Upper lobe of right lung (tissue), 1 donor: Measurements from ENCODE around the gene HOXD10. TPM values are rescaled to one million over a fixed set of nuclear protein-coding genes. Genes with fewer than 3 reads are reported as not detected.

Source experiments
- ATAC-seq: fragments of 200-7000 bp; cut with Tn5 transposase; one replicate; pipeline ENCODE4 v1.9.1; 2020; ENCODE audit warnings: mild to moderate bottlenecking, moderate library complexity
- DNase-seq: peaks from one replicate; pipeline ENCODE4 v3.0.0-alpha.2; 2020
- H3K27ac ChIP-seq: fragments of 200-600 bp; one replicate; pipeline ENCODE4 v1.8.0; 2022
- H3K27me3 ChIP-seq: fragments of 200-600 bp; one replicate; pipeline ENCODE4 v1.8.0; 2022; ENCODE audit warnings: mild to moderate bottlenecking
- H3K36me3 ChIP-seq: fragments of 200-600 bp; one replicate; pipeline ENCODE4 v1.8.0; 2022
- H3K4me1 ChIP-seq: fragments of 200-600 bp; one replicate; pipeline ENCODE4 v1.8.0; 2022
- H3K4me3 ChIP-seq: fragments of 200-600 bp; one replicate; pipeline ENCODE4 v1.8.0; 2022; ENCODE audit warnings: mild to moderate bottlenecking
- H3K9me3 ChIP-seq: fragments of 200-600 bp; one replicate; pipeline ENCODE4 v1.8.0; 2022
- CTCF ChIP-seq: fragments of 200-600 bp; IDR thresholded peaks from one replicate; pipeline ENCODE4 v1.8.0; 2022; ENCODE audit warnings: antibody characterized with exemption
- intact Hi-C: fragments of 100-400 bp; cut with DNase I; formaldehyde crosslinking; loops from one replicate; pipeline ENCODE4 v1.11.0; 2022
- total RNA-seq: library from RNA; stranded (reverse); fragmentation: NEBNext Ultra II Directional; extraction: Animal tissue kit (Norgen Biotek cat#: 25700); gene quantifications from one replicate; pipeline ENCODE4 v1.2.1, GENCODE V29; 2021
- donor health status: DM: no; HTN: yes; CAD: no; lungs with severe emphysema.

Gene HOXD10
- total RNA-seq, 1 donor from 2014 or later, result 0.55 TPM

GRCh38 chr2:176106581-176107539 lies 9.7 kb upstream of the HOXD10 start, which contains the start of gene HOXD11:
HOXD11 (plus strand) TSS chr2:176107280; CDS start chr2:176107356, 76 bp downstream.
- ATAC-seq, result peak; percentile 27
- H3K36me3 ChIP-seq, result no peaks in the 10 kb centered on the region
- no peak for TF ChIP-seq CTCF
- H3K27me3 ChIP-seq, result peaks cover 98% of the 10 kb centered on the region
- no peaks in the 10 kb centered on the region for H3K4me1 ChIP-seq
- no peaks in the 10 kb centered on the region for H3K9me3 ChIP-seq
- no peak within 1 kb of the TSS for H3K27ac ChIP-seq
- H3K4me3 ChIP-seq, result no peak within 1 kb of the TSS
- intact Hi-C loops, result no loop called here
- no peak for DNase-seq

DNA sequence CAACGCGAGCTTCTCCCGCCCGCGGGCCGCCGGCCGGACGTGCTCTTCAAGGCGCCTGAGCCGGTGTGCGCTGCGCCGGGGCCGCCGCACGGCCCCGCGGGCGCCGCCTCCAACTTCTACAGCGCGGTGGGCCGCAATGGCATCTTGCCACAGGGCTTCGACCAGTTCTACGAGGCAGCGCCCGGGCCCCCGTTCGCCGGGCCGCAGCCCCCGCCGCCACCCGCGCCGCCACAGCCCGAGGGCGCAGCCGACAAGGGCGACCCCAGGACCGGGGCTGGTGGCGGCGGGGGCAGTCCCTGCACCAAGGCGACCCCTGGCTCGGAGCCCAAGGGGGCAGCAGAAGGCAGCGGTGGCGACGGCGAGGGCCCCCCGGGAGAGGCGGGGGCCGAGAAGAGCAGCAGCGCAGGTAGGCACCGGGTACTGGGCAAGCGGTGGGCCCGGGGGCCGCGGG lies 8.8 kb upstream of the HOXD10 start:
- ATAC-seq (no peak), DNase-seq (no peak)
- no peak overlapping the region for H3K4me3 ChIP-seq
- no peak for TF ChIP-seq CTCF
- H3K27ac ChIP-seq, result no peak overlapping the region
- no peaks in the 10 kb centered on the region for H3K4me1 ChIP-seq
- peaks cover 98% of the 10 kb centered on the region for H3K27me3 ChIP-seq
- no peaks in the 10 kb centered on the region for H3K9me3 ChIP-seq
- intact Hi-C loops, result no loop called here
- H3K36me3 ChIP-seq, result no peaks in the 10 kb centered on the region

DNA sequence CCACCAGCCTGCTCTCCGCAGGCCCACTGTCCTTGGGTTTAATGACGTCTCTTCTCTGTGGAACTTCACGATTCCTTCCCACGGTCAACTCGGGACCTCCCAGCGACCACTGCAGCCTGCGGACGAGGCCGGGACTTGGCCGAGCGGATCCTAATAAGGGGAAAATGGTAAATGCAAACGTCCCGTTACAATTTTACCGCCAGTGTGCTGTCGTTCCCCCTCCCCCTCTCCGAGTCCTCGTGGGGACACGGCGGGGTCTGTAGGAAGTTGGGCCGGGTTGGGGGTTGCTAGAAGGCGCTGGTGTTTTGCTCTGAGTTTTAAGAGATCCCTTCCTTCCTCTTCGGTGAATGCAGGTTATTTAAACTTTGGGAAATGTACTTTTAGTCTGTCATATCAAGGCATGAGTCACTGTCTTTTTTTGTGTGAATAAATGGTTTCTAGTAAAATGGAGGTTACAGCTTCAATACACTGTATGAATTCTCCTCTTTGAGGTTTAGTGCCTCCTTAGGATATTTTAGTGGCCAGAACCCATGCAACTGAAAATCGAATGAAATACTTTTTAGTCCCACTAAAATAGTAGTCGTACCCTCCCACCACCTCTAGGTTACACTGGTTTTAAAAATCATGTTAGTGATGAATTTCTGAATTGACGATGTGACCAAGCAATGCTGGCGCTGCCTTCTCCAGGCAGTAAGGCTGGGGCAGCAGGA lies 7.2 kb upstream of the HOXD10 start:
- peaks cover 98% of the 10 kb centered on the region for H3K27me3 ChIP-seq
- H3K4me1 ChIP-seq, result no peaks in the 10 kb centered on the region
- H3K27ac ChIP-seq, result no peak overlapping the region
- intact Hi-C loops, result no loop called here
- H3K36me3 ChIP-seq, result no peaks in the 10 kb centered on the region
- ATAC-seq, result no peak
- DNase-seq, result no peak
- no peaks in the 10 kb centered on the region for H3K9me3 ChIP-seq
- TF ChIP-seq CTCF, result no peak
- H3K4me3 ChIP-seq, result no peak overlapping the region

DNA sequence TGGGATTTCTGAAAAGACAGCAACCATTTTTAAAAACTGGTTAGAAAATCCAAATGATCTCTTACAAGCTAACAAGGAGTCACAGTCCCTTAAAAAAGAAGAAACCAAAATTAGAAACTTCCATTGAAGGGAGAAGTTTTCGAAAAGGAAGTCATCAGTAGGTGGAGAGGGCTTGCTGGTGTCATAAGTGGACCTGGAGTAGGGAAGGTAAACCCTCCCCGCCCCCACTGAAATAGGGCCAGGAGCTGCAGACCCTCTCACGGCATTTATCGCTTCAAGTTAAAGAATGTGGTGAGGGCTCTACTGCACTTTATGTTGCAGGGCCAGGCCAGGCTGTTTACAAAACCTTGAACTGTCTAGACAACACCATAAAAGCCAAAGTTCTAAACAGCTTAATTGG lies 6.6 kb upstream of the HOXD10 start:
- no peak for TF ChIP-seq CTCF
- Histone ChIP-seq H3K36me3 (no peaks in the 10 kb centered on the region), H3K27ac (no peak overlapping the region), H3K27me3 (peaks cover 98% of the 10 kb centered on the region), H3K4me1 (no peaks in the 10 kb centered on the region), H3K4me3 (no peak overlapping the region), H3K9me3 (no peaks in the 10 kb centered on the region)
- ATAC-seq (no peak), DNase-seq (no peak)
- intact Hi-C loops, result no loop called here

DNA sequence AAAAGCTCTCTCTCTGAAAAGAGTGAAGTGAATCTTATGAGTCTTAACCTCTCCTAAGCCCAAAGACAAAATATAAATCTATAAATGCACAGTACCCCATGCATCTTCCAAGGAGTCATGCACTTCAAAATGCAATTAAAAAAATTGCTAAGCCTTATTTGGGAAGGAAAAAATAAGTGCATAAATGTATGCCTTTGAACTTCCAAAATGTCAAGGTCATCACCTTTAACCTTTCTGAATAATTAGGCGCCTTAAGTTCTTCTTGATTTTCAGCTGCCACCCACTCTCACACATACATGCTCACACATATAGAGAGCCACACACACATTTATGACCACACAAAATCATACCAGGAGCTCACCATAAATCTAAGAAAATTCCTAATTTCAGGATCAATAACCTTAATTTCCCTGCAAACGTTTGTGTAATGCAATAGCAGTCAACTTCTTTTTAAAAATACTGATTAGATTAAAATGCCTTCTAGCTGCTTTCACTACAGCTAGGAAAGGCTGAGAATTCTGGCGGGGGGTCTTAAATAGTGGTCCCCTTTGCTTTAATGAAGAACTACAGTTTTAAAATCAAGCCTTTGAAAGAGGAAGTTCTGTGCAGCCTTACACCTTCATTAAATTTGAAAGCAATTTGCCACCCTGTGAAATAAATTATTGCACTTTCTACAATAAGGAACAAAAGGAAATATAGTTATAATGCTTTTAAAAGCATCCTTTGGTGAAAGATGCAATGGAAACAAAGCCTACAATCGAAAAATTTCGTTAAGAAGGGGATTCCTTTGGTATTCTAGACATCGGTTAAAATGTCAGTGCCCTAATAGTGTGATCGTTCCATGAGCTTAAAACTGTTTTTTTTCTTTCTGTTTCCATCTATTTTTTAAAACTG lies 5.9 kb upstream of the HOXD10 start:
- no peak for DNase-seq
- peaks cover 98% of the 10 kb centered on the region for H3K27me3 ChIP-seq
- no peaks in the 10 kb centered on the region for H3K4me1 ChIP-seq
- TF ChIP-seq CTCF, result no peak
- no peak overlapping the region for H3K4me3 ChIP-seq
- no peaks in the 10 kb centered on the region for H3K36me3 ChIP-seq
- H3K9me3 ChIP-seq, result no peaks in the 10 kb centered on the region
- no peak for ATAC-seq
- intact Hi-C loops, result no loop called here
- no peak overlapping the region for H3K27ac ChIP-seq
